ENCODE data around the gene MAPK8IP1. TPM values are rescaled to one million over a fixed set of nuclear protein-coding genes. Genes with fewer than 3 reads are reported as not detected.

MAPK8IP1 gene
- total and polyA plus RNA-seq, 8 donors = 21.3 to 49.7 (median 33.5) TPM

DNA sequence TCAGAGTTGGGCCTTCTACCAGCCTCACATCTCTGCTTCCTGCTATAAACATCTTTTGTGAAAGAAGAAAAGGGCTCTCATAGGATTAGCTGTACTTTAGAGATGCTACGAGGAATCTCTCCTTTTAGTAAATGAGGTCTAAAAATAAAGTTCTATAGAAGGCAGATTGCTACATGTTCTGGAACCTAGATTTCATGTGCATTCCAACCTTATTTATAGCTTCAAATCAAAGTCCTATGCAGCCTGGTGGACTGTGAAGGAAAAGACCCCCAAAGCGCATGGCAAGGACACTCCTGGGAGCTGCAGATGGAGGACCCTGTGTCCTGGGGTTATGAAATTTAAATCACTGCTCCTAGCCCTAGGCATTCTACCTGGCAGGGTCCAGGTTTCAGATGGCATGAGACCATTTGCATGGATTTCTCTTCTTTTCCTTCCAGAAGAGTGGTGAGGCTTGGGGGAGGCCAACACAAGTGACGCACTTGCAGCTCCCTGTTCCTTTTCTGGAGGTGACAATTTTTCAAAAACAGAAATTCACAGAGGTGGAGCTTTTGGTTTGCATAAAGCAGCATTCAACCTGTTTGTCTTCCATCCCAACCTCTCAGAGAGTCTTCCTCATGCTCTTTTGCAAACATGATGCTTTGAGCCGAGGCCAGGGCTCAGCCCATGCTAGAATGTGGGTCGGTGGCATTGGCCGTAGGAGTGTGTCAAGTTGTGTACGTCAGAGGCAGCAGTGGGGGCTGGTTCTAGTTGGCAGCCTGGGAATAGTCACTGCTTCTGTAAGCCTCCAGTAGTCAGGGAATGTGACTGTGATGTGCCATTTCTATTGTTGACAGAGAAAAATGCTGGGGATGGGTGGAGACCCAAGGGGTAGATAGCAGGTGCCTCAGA is 31.9 kb upstream of the MAPK8IP1 start:
- H3K27ac ChIP-seq = no peak overlapping the region
- intact Hi-C loops (cut with DNase I) = no loop called here
- ATAC-seq (no peak), DNase-seq (no peak), FAIRE-seq (no peak)
- H3K4me1 ChIP-seq = peaks cover 55 to 71% (median 57%) of the 10 kb centered on the region in 3 donors
- H3K36me3 ChIP-seq = no peaks in the 10 kb centered on the region
- WGBS, 2 donors = 72 to 74% methylated on average over 7 of the region's 7 CpGs
- H3K4me3 ChIP-seq = no peak overlapping the region
- TF ChIP-seq, protein P1, sequence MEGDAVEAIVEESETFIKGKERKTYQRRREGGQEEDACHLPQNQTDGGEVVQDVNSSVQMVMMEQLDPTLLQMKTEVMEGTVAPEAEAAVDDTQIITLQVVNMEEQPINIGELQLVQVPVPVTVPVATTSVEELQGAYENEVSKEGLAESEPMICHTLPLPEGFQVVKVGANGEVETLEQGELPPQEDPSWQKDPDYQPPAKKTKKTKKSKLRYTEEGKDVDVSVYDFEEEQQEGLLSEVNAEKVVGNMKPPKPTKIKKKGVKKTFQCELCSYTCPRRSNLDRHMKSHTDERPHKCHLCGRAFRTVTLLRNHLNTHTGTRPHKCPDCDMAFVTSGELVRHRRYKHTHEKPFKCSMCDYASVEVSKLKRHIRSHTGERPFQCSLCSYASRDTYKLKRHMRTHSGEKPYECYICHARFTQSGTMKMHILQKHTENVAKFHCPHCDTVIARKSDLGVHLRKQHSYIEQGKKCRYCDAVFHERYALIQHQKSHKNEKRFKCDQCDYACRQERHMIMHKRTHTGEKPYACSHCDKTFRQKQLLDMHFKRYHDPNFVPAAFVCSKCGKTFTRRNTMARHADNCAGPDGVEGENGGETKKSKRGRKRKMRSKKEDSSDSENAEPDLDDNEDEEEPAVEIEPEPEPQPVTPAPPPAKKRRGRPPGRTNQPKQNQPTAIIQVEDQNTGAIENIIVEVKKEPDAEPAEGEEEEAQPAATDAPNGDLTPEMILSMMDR (IDR thresholded peaks at IDR 0.05) = no peak
- no peaks in the 10 kb centered on the region for H3K9me3 ChIP-seq
- no peaks in the 10 kb centered on the region for H3K27me3 ChIP-seq

DNA sequence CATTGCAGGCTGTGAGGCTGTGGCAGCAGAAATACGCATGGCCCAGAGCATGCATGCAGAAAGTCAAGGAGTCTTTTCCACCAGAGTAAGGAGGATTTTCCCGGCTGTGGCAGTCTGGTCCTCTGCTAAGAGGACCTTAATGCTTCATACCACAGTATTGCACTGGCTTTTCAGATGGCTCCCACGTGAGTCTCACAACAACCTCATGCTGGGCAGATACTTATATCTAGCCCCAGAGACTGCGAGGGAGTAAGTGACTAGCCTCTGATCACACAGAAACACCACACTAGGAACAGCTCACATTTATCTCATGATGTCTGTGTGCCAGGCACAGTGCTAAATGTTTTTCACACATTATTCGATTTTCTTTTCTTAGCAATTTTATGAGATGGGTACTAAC is 30.1 kb upstream of the MAPK8IP1 start:
- H3K4me1 ChIP-seq = peaks cover 55 to 70% (median 57%) of the 10 kb centered on the region in 3 donors
- no peaks in the 10 kb centered on the region for H3K9me3 ChIP-seq
- intact Hi-C loops (cut with DNase I) = no loop called here
- no peak for FAIRE-seq
- no peaks in the 10 kb centered on the region for H3K36me3 ChIP-seq
- ATAC-seq = no peak
- H3K27me3 ChIP-seq = no peaks in the 10 kb centered on the region
- H3K4me3 ChIP-seq = no peak overlapping the region
- TF ChIP-seq, protein P1 (IDR thresholded peaks at IDR 0.05) = no peak
- 58 to 66% methylated on average over 5 of the region's 5 CpGs for WGBS, 2 donors
- H3K27ac ChIP-seq = peak overlapping the region in 2 of 4 donors; percentile 66 to 75
- DNase-seq = no peak

DNA sequence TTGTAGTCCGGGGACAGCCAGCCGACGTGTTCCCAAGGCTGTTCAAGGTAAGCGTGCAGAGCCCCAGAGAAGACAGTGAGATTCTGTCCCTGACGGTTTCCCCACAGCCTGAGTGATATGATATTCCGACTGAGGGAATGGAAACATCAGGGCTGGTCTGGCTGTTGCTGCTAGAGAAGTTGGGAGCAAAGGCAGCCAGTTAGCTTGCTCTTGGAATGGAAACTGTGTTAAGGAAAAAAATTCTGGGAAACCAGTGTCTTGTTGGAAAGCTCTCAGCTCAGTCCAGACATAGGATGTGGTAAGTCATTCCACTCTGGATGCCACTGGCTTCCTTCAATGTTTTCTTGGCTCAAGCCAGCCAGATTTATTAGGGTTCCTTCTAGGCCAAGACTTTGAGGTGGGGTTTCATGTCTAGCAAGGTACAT is 29.4 kb upstream of the MAPK8IP1 start:
- H3K4me3 ChIP-seq = no peak overlapping the region
- TF ChIP-seq, protein P1 (IDR thresholded peaks at IDR 0.05) = no peak
- H3K27me3 ChIP-seq = no peaks in the 10 kb centered on the region
- 45% methylated on average over 6 of the region's 6 CpGs for WGBS, 2 donors
- intact Hi-C loops (cut with DNase I) = no loop called here
- H3K36me3 ChIP-seq = peaks cover 0 to 6% (median 0%) of the 10 kb centered on the region in 3 donors
- no peak for ATAC-seq
- FAIRE-seq = no peak
- H3K4me1 ChIP-seq = peaks cover 51 to 63% (median 53%) of the 10 kb centered on the region in 3 donors
- H3K27ac ChIP-seq = peak overlapping the region in 3 of 4 donors; percentile 16 to 75 (median 66)
- no peaks in the 10 kb centered on the region for H3K9me3 ChIP-seq
- no peak for DNase-seq

DNA sequence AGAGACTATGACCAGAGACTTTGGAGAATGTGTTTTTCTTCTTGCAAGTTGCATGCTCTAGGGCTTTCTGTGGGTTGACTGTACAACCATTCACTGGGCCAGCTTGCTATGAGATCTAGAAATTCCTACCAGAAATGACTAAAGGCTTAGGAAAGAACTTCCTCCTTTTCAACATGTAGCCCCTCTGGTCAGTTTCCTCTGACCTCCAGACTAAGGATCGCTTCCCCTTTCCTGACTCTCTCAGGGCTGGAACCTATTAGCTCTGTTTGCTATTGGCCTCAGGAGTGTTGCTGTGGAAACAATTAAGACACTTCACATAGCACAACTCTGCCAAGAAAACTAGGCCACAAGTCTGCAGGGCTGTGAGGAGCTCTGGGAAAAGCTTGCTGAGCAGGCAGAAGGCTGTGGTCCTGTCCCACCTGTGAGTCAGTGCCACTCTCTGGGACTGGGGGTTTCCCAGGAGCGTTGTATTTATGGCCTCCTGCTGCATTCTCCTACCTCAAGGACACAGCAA is 27.4 kb upstream of the MAPK8IP1 start:
- intact Hi-C loops (cut with DNase I) = no loop called here
- whole genome bisulfite sequencing, 2 donors = 3 to 6% methylated on average over 2 of the region's 2 CpGs
- peak; percentile 58 to 82 (median 76) for ATAC-seq
- peak overlapping the region; percentile 68 to 85 (median 75) for H3K27ac ChIP-seq
- H3K4me3 ChIP-seq = no peak overlapping the region
- peaks cover 34 to 50% (median 36%) of the 10 kb centered on the region in 3 donors for H3K4me1 ChIP-seq
- H3K9me3 ChIP-seq = no peaks in the 10 kb centered on the region
- DNase-seq = peak in 4 of 6 donors; percentile 64 to 79 (median 74)
- H3K27me3 ChIP-seq = no peaks in the 10 kb centered on the region
- H3K36me3 ChIP-seq = peaks cover 0 to 25% (median 14%) of the 10 kb centered on the region in 3 donors
- TF ChIP-seq, protein P1 (IDR thresholded peaks at IDR 0.05) = no peak
- no peak for FAIRE-seq
